KOPT-K1 (cell line): ENCODE measurements around the gene FMN1.

Source experiments
- H3K27ac ChIP-seq: fragments of 200-600 bp; sonication (generic); 2 replicates; pipeline ENCODE4 v1.5.1; 2016; ENCODE audit warnings: antibody characterized with exemption, mild to moderate bottlenecking, low read depth, low read length; ENCODE audit not compliant: poor library complexity, severe bottlenecking
- H3K36me3 ChIP-seq: fragments of 200-600 bp; sonication (generic); 2 replicates; pipeline ENCODE4 v1.5.1; 2017; ENCODE audit warnings: antibody characterized with exemption, mild to moderate bottlenecking, low read length, moderate library complexity; ENCODE audit not compliant: insufficient read depth
- H3K9me3 ChIP-seq: fragments of 200-600 bp; sonication (generic); 2 replicates; pipeline ENCODE4 v1.5.1; 2017; ENCODE audit warnings: antibody characterized with exemption, low read length, mild to moderate bottlenecking; ENCODE audit not compliant: insufficient read depth, poor library complexity, severe bottlenecking

FMN1 gene

GRCh38 chr15:33194704-33195670, at the start of gene FMN1:
TSS of gene FMN1 (minus strand) at chr15:33194714. CDS start at chr15:33154914, 39,800 bp downstream.
- Histone ChIP-seq H3K27ac (no peak within 1 kb of the TSS), H3K9me3 (no peaks in the 10 kb centered on the region), H3K36me3 (no peaks in the 10 kb centered on the region)

- H3K36me3 ChIP-seq: no peaks in the 10 kb centered on the region
- H3K27ac ChIP-seq: no peak overlapping the region
- no peaks in the 10 kb centered on the region for H3K9me3 ChIP-seq
These were observed 49.4 kb upstream of the FMN1 start for GRCh38 chr15:33243869-33244268.

GRCh38 chr15:33243393-33243792, 48.9 kb upstream of the FMN1 start:
- H3K36me3 ChIP-seq: no peaks in the 10 kb centered on the region
- no peak overlapping the region for H3K27ac ChIP-seq
- no peaks in the 10 kb centered on the region for H3K9me3 ChIP-seq

- Histone ChIP-seq H3K9me3 (no peaks in the 10 kb centered on the region), H3K36me3 (no peaks in the 10 kb centered on the region), H3K27ac (no peak overlapping the region)
These were observed 48.2 kb upstream of the FMN1 start for GRCh38 chr15:33242669-33243191.

GRCh38 chr15:33242165-33242564, 47.7 kb upstream of the FMN1 start:
- Histone ChIP-seq H3K36me3 (no peaks in the 10 kb centered on the region), H3K27ac (no peak overlapping the region), H3K9me3 (no peaks in the 10 kb centered on the region)

GRCh38 chr15:33236841-33237509, 42.5 kb upstream of the FMN1 start:
- no peaks in the 10 kb centered on the region for H3K9me3 ChIP-seq
- H3K27ac ChIP-seq: no peak overlapping the region
- H3K36me3 ChIP-seq: no peaks in the 10 kb centered on the region

GRCh38 chr15:33234020-33234461, 39.5 kb upstream of the FMN1 start:
- H3K36me3 ChIP-seq: no peaks in the 10 kb centered on the region
- no peaks in the 10 kb centered on the region for H3K9me3 ChIP-seq
- H3K27ac ChIP-seq: no peak overlapping the region

GRCh38 chr15:33226559-33227181, 32.2 kb upstream of the FMN1 start:
- H3K36me3 ChIP-seq: no peaks in the 10 kb centered on the region
- H3K9me3 ChIP-seq: no peaks in the 10 kb centered on the region
- no peak overlapping the region for H3K27ac ChIP-seq

- no peak overlapping the region for H3K27ac ChIP-seq
- H3K36me3 ChIP-seq: no peaks in the 10 kb centered on the region
These were observed 23.6 kb upstream of the FMN1 start for GRCh38 chr15:33218071-33218491.

GRCh38 chr15:33215941-33216872, 21.7 kb upstream of the FMN1 start:
- H3K36me3 ChIP-seq: no peaks in the 10 kb centered on the region
- no peak overlapping the region for H3K27ac ChIP-seq
- no peaks in the 10 kb centered on the region for H3K9me3 ChIP-seq

More at GRCh38 chr15:33218071-33218491, 23.6 kb upstream of the FMN1 start:
- no peaks in the 10 kb centered on the region for H3K9me3 ChIP-seq

GRCh38 chr15:33211176-33211808, 16.8 kb upstream of the FMN1 start:
- Histone ChIP-seq H3K36me3 (no peaks in the 10 kb centered on the region), H3K27ac (no peak overlapping the region), H3K9me3 (no peaks in the 10 kb centered on the region)

- no peaks in the 10 kb centered on the region for H3K9me3 ChIP-seq
- no peaks in the 10 kb centered on the region for H3K36me3 ChIP-seq
- no peak overlapping the region for H3K27ac ChIP-seq
These were observed 15.3 kb upstream of the FMN1 start for GRCh38 chr15:33209575-33210481.

- H3K27ac ChIP-seq: no peak overlapping the region
- H3K9me3 ChIP-seq: no peaks in the 10 kb centered on the region
- H3K36me3 ChIP-seq: no peaks in the 10 kb centered on the region
These were observed 13.1 kb upstream of the FMN1 start for GRCh38 chr15:33207646-33208045.
